GM12878 (cell line): ENCODE results near the gene CENPH. TPM values are rescaled to one million over a fixed set of nuclear protein-coding genes. Genes with fewer than 3 reads are reported as not detected.

ENCODE experiments used
- BCL11A ChIP-seq: IDR thresholded peaks from 2 replicates; pipeline ENCODE4 v1.6.1; 2011; ENCODE audit warnings: low read depth, low read length
- BHLHE40 ChIP-seq, 2 experiments: fragments of 450-650 bp in 1 of 2; IDR thresholded peaks; 2 replicates each; pipeline ENCODE4 v1.6.1; 2011 to 2017; ENCODE audit warnings: low read depth in 2 of 2, borderline replicate concordance in 1 of 2, improper control_type of control experiment in 1 of 2, low read length in 1 of 2, mild to moderate bottlenecking in 1 of 2
- CEBPB ChIP-seq, 2 experiments: fragments of 150-350 bp in 1 of 2; IDR thresholded peaks; 2 replicates each; pipeline ENCODE4 v1.6.1; 2012 to 2014; ENCODE audit warnings: low read depth in 2 of 2, low read length in 2 of 2, borderline replicate concordance in 1 of 2, inconsistent platforms in 1 of 2
- CHD1 ChIP-seq: IDR thresholded peaks from 2 replicates; pipeline ENCODE4 v1.6.1; 2012; ENCODE audit warnings: low read depth, low read length, improper control_type of control experiment
- ELK1 ChIP-seq: IDR thresholded peaks from 2 replicates; pipeline ENCODE4 v1.6.1; 2012; ENCODE audit warnings: low read depth, low read length, improper control_type of control experiment
- EZH2 ChIP-seq: IDR thresholded peaks from 2 replicates; pipeline ENCODE4 v1.6.1; 2012; ENCODE audit warnings: low read depth, mild to moderate bottlenecking, control low read depth, inconsistent platforms, low read length, borderline replicate concordance; ENCODE audit not compliant: control insufficient read depth
- FOXK2 ChIP-seq: fragments of 450-650 bp; IDR thresholded peaks from 2 replicates; pipeline ENCODE4 v1.6.1; 2017; ENCODE audit warnings: mild to moderate bottlenecking, moderate library complexity
- HCFC1 ChIP-seq: fragments of 150-350 bp; IDR thresholded peaks from 2 replicates; pipeline ENCODE4 v1.6.1; 2014; ENCODE audit warnings: low read length
- IRF5 ChIP-seq: fragments of 450-650 bp; IDR thresholded peaks from 2 replicates; pipeline ENCODE4 v1.6.1; 2017; ENCODE audit warnings: borderline replicate concordance
- NFXL1 ChIP-seq: fragments of 450-650 bp; IDR thresholded peaks from 2 replicates; pipeline ENCODE4 v1.6.1; 2017; ENCODE audit warnings: antibody characterized with exemption, mild to moderate bottlenecking, borderline replicate concordance
- NFYA ChIP-seq: IDR thresholded peaks from 2 replicates; pipeline ENCODE4 v1.6.1; 2011; ENCODE audit warnings: low read depth, mild to moderate bottlenecking, low read length, improper control_type of control experiment, borderline replicate concordance
- POLR2AphosphoS5 ChIP-seq: IDR thresholded peaks from 2 replicates; pipeline ENCODE4 v1.6.1; 2011; ENCODE audit warnings: mild to moderate bottlenecking, low read length, inconsistent platforms
- RB1 ChIP-seq: fragments of 450-650 bp; formaldehyde crosslinking; IDR thresholded peaks from 2 replicates; pipeline ENCODE4 v1.6.1; 2017; ENCODE audit warnings: mild to moderate bottlenecking, borderline replicate concordance
- RCOR1 ChIP-seq: conservative IDR thresholded peaks from 2 replicates; pipeline ENCODE4 v1.6.1; 2012; ENCODE audit warnings: low read depth, low read length, improper control_type of control experiment
- RUNX3 ChIP-seq: IDR thresholded peaks from 2 replicates; pipeline ENCODE4 v1.6.1; 2012; ENCODE audit warnings: low read length, inconsistent platforms
- SIX5 ChIP-seq: IDR thresholded peaks from 2 replicates; pipeline ENCODE4 v1.6.1; 2011; ENCODE audit warnings: mild to moderate bottlenecking, low read depth, low read length, moderate library complexity; ENCODE audit not compliant: severe bottlenecking
- TCF3 ChIP-seq: IDR thresholded peaks from 2 replicates; pipeline ENCODE4 v1.6.1; 2012; ENCODE audit warnings: low read depth, mild to moderate bottlenecking, low read length, borderline replicate concordance; ENCODE audit not compliant: insufficient read depth
- ZNF24 ChIP-seq: fragments of 450-650 bp; IDR thresholded peaks from 2 replicates; pipeline ENCODE4 v1.6.1; 2017; ENCODE audit warnings: antibody characterized with exemption, mild to moderate bottlenecking
- ZNF622 ChIP-seq: fragments of 450-650 bp; IDR thresholded peaks from 2 replicates; pipeline ENCODE4 v1.6.1; 2017; ENCODE audit warnings: mild to moderate bottlenecking, inconsistent platforms
- polyA plus RNA-seq, 11 experiments: library from polyadenylated mRNA; depleted of rRNA in 4 of 11; unstranded in 6 of 11; stranded (reverse) in 5 of 11; fragments of >200 nt; fragmentation: Nextera tagmentation in 4 of 11; fragmentation: Illumina TruSeq in 1 of 11; extraction: Ambion mirVana in 4 of 11; extraction: Trizol in 1 of 11; gene quantifications; 1 replicate in 1 of 11; 2 replicates in 10 of 11; pipeline versions ENCODE4 v1.2.1 to v1.2.3, GENCODE V29; 2011 to 2016; ENCODE audit warnings: inconsistent platforms in 2 of 11, missing spikeins in 2 of 11, low read depth in 1 of 11
- total RNA-seq, 4 experiments: library from RNA; depleted of rRNA in 3 of 4; stranded (reverse); fragments of >200 nt in 3 of 4; fragmentation: Illumina TruSeq in 1 of 4; extraction: Trizol in 1 of 4; gene quantifications; 2 replicates each; pipeline versions ENCODE4 v1.2.1 to v1.2.3, GENCODE V29; 2013 to 2021
- TF ChIP-seq, protein P1 (sequence below): IDR thresholded peaks from 2 replicates; pipeline ENCODE4 v1.6.1; 2011; ENCODE audit warnings: low read depth, mild to moderate bottlenecking, low read length, moderate library complexity, borderline replicate concordance; ENCODE audit errors: extremely low read depth
- TF ChIP-seq, protein P2 (sequence below): IDR thresholded peaks from 2 replicates; pipeline ENCODE4 v1.6.1; 2011; ENCODE audit warnings: borderline replicate concordance, low read depth, mild to moderate bottlenecking, moderate library complexity, mixed read lengths, low read length; ENCODE audit not compliant: insufficient read depth; ENCODE audit errors: extremely low read length
- TF ChIP-seq, protein P3 (sequence below): fragments of 450-650 bp; IDR thresholded peaks from 2 replicates; pipeline ENCODE4 v1.6.1; 2017; ENCODE audit warnings: mild to moderate bottlenecking, low read depth, inconsistent platforms; ENCODE audit not compliant: poor library complexity, severe bottlenecking

The CENPH gene
- total and polyA plus RNA-seq, 10 of the 15 experiments (the other 5 are each of a cell fraction or from before 2014, with no cell fraction given), result 7.3 to 65.6 (median 45.9) TPM

DNA sequence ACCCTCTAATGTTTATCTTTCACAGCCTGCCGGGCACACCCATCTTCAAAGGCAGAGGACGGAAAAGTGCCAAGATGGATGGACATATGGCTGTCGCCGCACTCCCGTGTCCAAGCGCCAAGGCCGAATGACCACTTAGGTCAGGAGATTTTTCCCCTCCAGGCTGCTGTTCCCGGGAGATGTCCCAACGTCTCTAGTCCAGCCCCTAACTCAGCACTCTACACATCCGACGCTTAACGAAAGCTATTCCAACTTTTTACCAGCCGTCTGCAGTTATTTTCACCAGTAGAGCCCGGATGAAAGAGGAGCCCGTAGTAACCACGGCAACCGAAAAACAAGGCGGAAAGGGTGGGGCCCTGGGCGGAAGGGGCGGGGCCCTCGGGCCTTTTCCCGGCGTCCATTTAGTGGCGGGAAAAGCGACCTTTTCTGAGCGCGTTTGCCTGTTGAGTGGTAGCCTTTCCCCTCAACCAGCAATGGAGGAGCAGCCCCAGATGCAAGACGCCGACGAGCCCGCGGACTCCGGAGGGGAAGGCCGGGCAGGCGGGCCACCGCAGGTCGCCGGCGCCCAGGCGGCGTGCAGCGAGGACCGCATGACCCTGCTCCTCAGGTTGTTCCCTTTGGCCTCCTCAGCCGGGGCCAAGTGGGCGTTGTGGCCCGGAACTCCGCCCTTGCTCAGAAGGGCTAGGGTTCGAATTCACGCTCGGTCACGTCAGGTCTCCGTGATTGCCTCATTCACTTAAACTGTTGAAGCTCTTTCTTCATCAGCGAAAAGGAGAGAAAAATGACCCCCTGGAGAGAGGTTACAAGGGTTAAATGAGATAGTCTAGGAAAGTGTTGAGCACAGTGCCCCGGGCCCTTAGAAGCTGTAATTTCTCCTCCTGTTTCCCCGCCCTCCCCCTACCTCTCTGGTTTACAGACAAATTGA is at the start of gene CENPH (continued):
- TF ChIP-seq, protein P1, sequence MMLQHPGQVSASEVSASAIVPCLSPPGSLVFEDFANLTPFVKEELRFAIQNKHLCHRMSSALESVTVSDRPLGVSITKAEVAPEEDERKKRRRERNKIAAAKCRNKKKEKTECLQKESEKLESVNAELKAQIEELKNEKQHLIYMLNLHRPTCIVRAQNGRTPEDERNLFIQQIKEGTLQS, result no peak
- TF ChIP-seq SIX5 (no peak), TCF3 (no peak), BHLHE40 (IDR thresholded peaks at IDR 0.05; ENCODE audit: borderline replicate concordance in 1 of 2, low read depth in 2 of 2, low read length in 1 of 2) (peak in 1 of 2 experiments; percentile 41; a peak in 1 of 4 replicates), HCFC1 (0 out of 2 replicates have a peak, but pooled peaks have one; percentile 25), IRF5 (no peak), BCL11A (no peak), NFYA (no peak), CEBPB (IDR thresholded peaks at IDR 0.05; ENCODE audit: borderline replicate concordance in 1 of 2, low read depth in 2 of 2, low read length in 2 of 2) (no peak), RCOR1 (0 out of 2 replicates have a peak, but pooled peaks have one; percentile 16), ZNF24 (no peak), ZNF622 (no peak), CHD1 (no peak), POLR2AphosphoS5 (peak; percentile 71), RUNX3 (no peak), FOXK2 (no peak; the same call in 1 of the 2 replicates), NFXL1 (no peak), ELK1 (0 out of 2 replicates have a peak, but pooled peaks have one; percentile 44), RB1 (peak; percentile 96; the same call in 1 of the 2 replicates), EZH2 (no peak)
- TF ChIP-seq, protein P2, sequence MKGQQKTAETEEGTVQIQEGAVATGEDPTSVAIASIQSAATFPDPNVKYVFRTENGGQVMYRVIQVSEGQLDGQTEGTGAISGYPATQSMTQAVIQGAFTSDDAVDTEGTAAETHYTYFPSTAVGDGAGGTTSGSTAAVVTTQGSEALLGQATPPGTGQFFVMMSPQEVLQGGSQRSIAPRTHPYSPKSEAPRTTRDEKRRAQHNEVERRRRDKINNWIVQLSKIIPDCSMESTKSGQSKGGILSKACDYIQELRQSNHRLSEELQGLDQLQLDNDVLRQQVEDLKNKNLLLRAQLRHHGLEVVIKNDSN, result no peak
- TF ChIP-seq, protein P3, sequence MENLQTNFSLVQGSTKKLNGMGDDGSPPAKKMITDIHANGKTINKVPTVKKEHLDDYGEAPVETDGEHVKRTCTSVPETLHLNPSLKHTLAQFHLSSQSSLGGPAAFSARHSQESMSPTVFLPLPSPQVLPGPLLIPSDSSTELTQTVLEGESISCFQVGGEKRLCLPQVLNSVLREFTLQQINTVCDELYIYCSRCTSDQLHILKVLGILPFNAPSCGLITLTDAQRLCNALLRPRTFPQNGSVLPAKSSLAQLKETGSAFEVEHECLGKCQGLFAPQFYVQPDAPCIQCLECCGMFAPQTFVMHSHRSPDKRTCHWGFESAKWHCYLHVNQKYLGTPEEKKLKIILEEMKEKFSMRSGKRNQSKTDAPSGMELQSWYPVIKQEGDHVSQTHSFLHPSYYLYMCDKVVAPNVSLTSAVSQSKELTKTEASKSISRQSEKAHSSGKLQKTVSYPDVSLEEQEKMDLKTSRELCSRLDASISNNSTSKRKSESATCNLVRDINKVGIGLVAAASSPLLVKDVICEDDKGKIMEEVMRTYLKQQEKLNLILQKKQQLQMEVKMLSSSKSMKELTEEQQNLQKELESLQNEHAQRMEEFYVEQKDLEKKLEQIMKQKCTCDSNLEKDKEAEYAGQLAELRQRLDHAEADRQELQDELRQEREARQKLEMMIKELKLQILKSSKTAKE, result no peak
